ENCODE data around the gene CFAP119. TPM values are rescaled to one million over a fixed set of nuclear protein-coding genes. Genes with fewer than 3 reads are reported as not detected.

Gene CFAP119
- total and polyA plus RNA-seq, 7 donors: 0.82 to 11.9 (median 2.5) TPM; not detected in 1

DNA sequence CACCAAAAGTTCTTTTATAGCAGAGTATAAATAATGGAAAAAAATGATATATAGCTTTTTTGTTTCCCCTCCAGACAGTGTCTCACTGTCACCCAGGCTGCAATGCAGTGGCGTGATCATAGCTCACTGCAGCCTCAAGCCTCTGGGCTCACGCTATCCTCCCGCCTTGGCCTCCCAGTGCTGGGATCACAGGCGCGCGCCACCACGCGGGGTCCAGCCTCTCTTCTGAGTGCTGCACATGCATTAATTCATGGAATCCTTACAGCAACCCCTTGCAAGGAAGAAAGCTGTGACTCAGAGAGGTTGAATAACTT is 43.2 kb upstream of the CFAP119 start:
- Histone ChIP-seq H3K9me3 (no peaks in the 10 kb centered on the region), H3K36me3 (no peaks in the 10 kb centered on the region), H3K4me3 (peak overlapping the region; percentile 67 to 89 (median 76)), H3K27ac (peak overlapping the region; percentile 91 to 96 (median 93)), H3K27me3 (no peaks in the 10 kb centered on the region), H3K4me1 (peaks cover 0 to 22% (median 18%) of the 10 kb centered on the region in 4 donors)
- TF ChIP-seq EP300 (IDR thresholded peaks at IDR 0.05): no peak
- 25 to 54% methylated on average over 8 of the region's 8 CpGs for WGBS, 2 donors
- no peak for DNase-seq
- intact Hi-C loops (cut with DNase I): loop anchor here (1.0 kb wide), 1 partner anchor 18 kb away; the partner anchor contains the start of gene ZNF629

DNA sequence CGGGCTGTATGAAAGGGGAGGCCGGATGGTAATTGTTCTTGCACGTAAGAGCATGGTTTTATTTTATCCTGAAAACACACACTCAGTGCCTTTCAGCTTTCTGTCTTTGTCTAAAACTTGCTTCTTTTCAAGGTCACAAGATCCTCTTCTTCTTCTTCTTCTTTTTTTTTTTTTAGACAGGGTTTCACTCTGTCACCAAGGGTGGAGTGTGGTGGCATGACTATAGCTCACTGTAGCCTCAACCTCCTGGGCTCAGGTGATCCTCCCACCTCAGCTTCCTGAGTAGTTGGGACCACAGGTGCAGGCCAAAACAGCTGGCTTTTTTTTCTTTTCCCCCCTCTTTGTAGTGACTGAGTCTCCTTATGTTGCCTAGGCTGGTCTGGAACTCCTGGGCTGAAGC is 41.1 kb upstream of the CFAP119 start:
- Histone ChIP-seq H3K4me3 (no peak overlapping the region), H3K27ac (no peak overlapping the region), H3K36me3 (no peaks in the 10 kb centered on the region), H3K27me3 (no peaks in the 10 kb centered on the region), H3K4me1 (peaks cover 0 to 22% (median 18%) of the 10 kb centered on the region in 4 donors), H3K9me3 (no peaks in the 10 kb centered on the region)
- intact Hi-C loops (cut with DNase I): no loop called here
- TF ChIP-seq POLR2A (IDR thresholded peaks at IDR 0.05): no peak
- TF ChIP-seq POLR2AphosphoS5 (IDR thresholded peaks at IDR 0.05): no peak
- TF ChIP-seq EP300 (IDR thresholded peaks at IDR 0.05): no peak
- TF ChIP-seq, protein P1, sequence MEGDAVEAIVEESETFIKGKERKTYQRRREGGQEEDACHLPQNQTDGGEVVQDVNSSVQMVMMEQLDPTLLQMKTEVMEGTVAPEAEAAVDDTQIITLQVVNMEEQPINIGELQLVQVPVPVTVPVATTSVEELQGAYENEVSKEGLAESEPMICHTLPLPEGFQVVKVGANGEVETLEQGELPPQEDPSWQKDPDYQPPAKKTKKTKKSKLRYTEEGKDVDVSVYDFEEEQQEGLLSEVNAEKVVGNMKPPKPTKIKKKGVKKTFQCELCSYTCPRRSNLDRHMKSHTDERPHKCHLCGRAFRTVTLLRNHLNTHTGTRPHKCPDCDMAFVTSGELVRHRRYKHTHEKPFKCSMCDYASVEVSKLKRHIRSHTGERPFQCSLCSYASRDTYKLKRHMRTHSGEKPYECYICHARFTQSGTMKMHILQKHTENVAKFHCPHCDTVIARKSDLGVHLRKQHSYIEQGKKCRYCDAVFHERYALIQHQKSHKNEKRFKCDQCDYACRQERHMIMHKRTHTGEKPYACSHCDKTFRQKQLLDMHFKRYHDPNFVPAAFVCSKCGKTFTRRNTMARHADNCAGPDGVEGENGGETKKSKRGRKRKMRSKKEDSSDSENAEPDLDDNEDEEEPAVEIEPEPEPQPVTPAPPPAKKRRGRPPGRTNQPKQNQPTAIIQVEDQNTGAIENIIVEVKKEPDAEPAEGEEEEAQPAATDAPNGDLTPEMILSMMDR (IDR thresholded peaks at IDR 0.05): no peak
- 80 to 82% methylated on average over 3 of the region's 3 CpGs for WGBS, 2 donors
- no peak for DNase-seq

DNA sequence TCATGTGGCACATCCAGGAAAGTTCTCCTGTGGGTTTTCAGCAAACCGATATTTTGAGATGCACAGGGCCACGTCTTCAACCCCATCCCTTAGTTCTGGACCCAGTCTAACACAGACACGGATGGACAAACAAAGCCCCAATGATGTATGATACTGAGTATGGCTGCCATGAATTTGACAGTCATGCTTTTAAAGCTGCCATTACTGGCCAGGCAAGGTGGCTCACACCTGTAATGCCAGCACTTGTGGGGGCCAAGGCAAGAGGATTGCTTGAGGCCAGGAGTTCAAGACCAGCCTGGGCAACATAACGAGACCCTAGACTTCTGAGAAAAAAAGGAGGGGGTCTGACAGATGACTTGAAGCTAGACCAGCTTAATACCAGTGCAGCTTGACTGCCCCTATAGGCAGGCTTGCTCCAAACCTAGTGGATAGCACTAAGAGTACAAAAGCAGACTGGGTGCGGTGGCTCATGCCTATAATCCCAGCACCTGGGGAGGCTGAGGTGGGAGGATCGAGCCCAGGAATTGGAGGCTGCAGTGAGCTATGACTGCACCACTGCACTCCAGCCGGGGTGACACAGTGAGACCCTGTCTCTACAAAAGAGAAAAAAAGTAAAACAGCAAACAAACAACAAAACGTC is 35.9 kb upstream of the CFAP119 start:
- no peaks in the 10 kb centered on the region for H3K27me3 ChIP-seq
- 74 to 78% methylated on average over 8 of the region's 8 CpGs for WGBS, 2 donors
- no peaks in the 10 kb centered on the region for H3K36me3 ChIP-seq
- H3K4me1 ChIP-seq: no peaks in the 10 kb centered on the region
- H3K9me3 ChIP-seq: no peaks in the 10 kb centered on the region
- intact Hi-C loops (cut with DNase I): no loop called here
- no peak overlapping the region for H3K4me3 ChIP-seq
- no peak for DNase-seq
- TF ChIP-seq POLR2AphosphoS5 (IDR thresholded peaks at IDR 0.05) (no peak), POLR2A (IDR thresholded peaks at IDR 0.05) (no peak), EP300 (IDR thresholded peaks at IDR 0.05) (no peak)
- TF ChIP-seq, protein P1 (IDR thresholded peaks at IDR 0.05): no peak
- no peak overlapping the region for H3K27ac ChIP-seq

DNA sequence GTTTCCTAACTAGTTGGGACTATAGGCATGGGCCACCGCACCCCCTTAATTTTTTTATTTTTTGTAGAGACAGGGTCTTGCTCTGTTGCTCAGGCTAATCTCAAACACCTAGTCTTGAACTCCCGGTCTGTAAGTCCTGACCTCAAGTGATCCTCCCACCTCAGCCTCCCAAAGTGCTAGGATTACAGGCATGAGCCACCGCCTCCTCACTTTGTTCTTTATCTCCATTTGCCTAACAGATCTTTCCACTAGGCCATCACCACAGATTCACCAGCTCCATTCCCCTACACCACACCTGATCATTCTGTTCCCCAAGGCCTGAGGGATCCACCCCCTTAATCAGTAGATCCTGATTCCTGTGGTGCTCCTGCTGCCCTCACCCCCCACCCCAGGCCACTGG is 32.8 kb upstream of the CFAP119 start:
- H3K27ac ChIP-seq: no peak overlapping the region
- no peak for DNase-seq
- H3K36me3 ChIP-seq: no peaks in the 10 kb centered on the region
- 93 to 97% methylated on average over 3 of the region's 3 CpGs for WGBS, 2 donors
- H3K27me3 ChIP-seq: no peaks in the 10 kb centered on the region
- intact Hi-C loops (cut with DNase I): no loop called here
- no peak overlapping the region for H3K4me3 ChIP-seq
- no peaks in the 10 kb centered on the region for H3K4me1 ChIP-seq
- no peak for TF ChIP-seq POLR2A (IDR thresholded peaks at IDR 0.05)
- TF ChIP-seq EP300 (IDR thresholded peaks at IDR 0.05): no peak
- TF ChIP-seq POLR2AphosphoS5 (IDR thresholded peaks at IDR 0.05): no peak
- TF ChIP-seq, protein P1 (IDR thresholded peaks at IDR 0.05): no peak
- H3K9me3 ChIP-seq: no peaks in the 10 kb centered on the region

DNA sequence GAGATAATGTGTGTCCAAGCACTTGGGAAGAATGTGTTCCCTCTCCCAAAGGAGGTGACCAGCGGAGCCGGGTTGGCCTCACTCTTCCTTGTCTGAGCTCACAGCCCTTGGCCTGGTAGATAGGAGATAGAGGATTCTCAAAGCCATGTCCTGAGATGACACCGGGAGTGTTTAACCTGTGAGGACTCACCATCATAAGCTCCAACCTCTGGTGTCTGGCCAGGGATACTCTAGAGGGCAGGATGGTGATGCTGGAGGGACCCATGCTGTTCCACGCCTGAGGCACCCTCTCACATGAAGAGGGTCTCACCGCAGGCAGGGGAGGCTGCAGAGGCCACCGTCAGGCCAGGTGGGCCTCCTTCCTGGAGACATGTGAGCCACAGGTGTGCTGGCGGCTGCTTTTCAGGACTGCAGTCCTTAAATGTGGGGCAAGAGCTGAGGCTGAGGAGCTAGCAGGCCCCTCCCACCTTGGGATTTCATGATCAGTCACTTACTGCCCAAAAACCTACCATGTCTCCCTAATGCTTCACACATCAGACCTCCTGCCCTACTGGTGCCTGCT is 31.7 kb upstream of the CFAP119 start:
- no peak for TF ChIP-seq POLR2A (IDR thresholded peaks at IDR 0.05)
- TF ChIP-seq, protein P1 (IDR thresholded peaks at IDR 0.05): no peak
- Histone ChIP-seq H3K36me3 (no peaks in the 10 kb centered on the region), H3K27me3 (no peaks in the 10 kb centered on the region), H3K27ac (no peak overlapping the region), H3K9me3 (no peaks in the 10 kb centered on the region), H3K4me3 (no peak overlapping the region), H3K4me1 (no peaks in the 10 kb centered on the region)
- DNase-seq: no peak
- WGBS, 2 donors: 90 to 91% methylated on average over 7 of the region's 7 CpGs
- intact Hi-C loops (cut with DNase I): no loop called here

All from sigmoid colon (tissue), 7 donors.